Inflammatory macrophage (primary cell): ENCODE measurements around the gene KCNQ1.

Source experiments
- DNase-seq, 2 donors: peaks; one replicate each; pipeline ENCODE4 v3.0.0-alpha.2; 2020 to 2022

Gene KCNQ1

GRCh38 chr11:2524446-2525165 lies 79.8 kb downstream of the KCNQ1 start:
- no peak for DNase-seq

GRCh38 chr11:2525166-2525861 lies 80.5 kb downstream of the KCNQ1 start:
- DNase-seq = no peak

- no peak for DNase-seq
These were observed 81.4 kb downstream of the KCNQ1 start for GRCh38 chr11:2525941-2526807.

DNA sequence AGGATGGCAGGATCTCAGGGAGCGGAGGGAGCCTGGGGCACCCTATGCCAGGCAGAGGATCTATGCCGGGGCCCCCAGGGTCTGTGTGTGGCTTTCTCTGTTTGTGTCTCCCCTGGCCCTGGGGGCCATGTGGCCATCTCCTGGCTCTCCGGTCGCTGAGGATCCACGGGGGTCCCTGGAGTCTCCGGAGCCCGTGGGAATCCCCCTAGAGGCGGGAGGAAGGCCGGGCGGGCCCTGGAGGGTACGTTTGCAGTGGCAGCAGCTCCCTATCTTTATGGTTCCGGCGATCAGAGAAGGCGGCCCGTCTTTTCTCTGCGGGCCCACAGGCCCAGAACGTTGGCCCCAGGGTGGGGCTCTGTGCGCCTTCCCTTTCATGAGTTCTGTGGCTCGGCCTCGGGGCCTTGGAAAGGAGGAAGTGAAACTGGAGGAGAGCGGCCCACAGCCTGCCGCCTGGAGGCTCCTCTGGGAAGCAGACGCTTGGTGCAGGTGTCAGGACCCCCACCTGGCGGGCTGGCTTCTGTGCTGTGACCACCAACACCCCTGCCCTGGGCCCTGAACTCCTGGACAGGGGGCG lies 82.1 kb downstream of the KCNQ1 start:
- DNase-seq = peak; percentile 86 to 89

DNA sequence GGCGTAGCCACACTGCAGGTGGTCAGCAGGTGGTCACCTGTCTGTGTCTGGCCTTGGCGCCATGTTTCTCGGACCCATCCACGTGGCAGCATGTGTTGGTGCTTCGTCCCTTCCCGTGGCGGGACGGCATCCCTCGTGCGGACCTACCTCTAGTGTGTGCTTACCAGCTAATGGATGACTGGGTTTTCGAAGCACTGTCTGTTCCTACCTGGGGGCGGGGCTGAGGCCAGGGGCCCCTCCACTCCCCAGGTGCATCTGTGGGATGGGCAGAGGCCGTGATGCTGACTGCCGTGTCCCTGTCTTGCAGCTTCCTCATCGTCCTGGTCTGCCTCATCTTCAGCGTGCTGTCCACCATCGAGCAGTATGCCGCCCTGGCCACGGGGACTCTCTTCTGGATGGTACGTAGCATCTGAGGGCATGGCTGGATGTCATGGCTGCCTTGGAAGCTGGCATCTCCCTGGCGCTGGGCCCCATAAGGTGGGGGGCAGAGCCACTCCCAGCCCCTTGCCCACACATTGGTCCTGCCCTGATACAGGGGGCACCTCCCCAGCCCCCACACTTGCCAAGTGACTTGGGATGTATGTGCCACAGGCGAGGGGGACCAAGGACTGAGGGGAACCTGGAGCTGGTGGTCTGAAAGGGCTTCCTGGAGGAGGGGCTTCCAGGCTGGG lies 82.9 kb downstream of the KCNQ1 start:
- DNase-seq = no peak

DNA sequence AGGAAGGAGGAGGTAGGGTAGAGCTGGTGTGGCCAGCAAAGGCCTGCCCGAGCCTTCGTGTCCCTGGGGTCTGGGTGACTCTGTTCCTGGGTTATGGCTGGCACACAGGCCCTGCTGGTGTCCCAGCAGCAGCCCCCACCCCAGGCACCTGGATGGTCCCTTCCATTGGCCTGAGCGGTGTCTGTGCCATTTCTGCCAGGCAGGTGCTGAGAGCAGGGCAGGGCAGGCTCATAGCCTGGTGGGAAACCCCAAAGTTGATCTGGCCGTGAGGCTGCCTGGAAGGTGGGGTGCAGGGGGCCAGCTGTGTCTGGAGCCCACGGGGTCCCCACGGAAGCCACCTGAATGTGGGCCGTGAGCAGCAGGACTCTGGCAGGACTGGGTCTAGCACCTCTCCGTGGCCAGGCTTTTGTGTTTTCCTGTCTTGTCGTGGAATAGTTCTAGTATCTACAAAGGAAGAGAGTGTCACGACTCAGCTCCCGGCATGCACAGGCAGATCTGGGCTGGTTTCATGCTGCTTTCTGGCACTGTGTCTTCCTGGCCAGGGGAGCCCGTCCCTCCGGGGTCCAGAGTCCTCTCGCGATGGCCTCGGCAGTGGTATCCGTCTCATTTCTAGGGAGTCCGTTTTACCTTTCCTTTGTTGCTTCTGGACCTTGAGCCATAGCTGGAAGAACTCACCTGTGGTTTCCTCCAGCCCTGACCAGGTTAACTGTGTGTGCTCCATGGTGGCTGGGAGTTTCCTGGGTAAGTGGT lies 83.7 kb downstream of the KCNQ1 start:
- no peak for DNase-seq

GRCh38 chr11:2529173-2529572 lies 84.4 kb downstream of the KCNQ1 start:
- DNase-seq = no peak

DNA sequence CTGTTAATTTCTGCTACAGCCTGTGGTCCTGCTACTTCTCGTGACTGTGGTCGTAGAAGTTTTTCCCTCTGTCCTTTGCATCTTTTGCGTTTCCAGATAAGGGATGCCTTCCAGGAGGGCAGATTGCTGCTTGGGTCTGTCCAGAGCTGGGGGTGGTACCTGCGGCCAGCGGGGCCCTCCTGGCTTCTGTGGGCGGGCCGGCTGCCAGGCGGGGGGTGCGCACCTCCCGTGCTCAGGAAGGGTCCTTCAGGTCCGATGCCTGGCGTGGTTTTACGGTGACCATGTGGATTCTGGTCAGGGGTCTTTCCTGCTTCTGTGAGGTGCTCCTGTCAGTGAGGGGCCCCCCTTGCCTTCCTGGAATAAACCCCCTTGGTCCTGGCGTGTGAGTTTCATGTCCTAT lies 84.8 kb downstream of the KCNQ1 start:
- no peak for DNase-seq

- no peak for DNase-seq
These were observed 85.5 kb downstream of the KCNQ1 start for GRCh38 chr11:2530131-2530854.

DNA sequence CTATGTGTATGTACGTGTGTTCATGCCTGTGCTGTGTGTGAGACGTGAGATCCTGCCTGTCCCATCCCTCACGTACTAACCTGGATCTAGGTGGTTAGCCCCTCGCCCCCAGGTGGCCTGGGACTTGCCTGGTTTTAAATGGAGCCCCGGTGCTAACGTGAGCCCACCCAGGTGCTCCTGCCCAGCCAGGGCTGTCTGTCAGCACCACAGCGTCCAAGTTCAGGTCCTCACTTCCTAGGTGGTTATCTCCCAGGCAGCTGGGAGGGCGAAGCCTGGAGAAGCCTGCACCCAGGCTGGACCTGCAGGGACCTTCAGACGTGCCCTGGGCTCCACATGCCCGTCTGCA lies 86.0 kb downstream of the KCNQ1 start:
- no peak for DNase-seq

DNA sequence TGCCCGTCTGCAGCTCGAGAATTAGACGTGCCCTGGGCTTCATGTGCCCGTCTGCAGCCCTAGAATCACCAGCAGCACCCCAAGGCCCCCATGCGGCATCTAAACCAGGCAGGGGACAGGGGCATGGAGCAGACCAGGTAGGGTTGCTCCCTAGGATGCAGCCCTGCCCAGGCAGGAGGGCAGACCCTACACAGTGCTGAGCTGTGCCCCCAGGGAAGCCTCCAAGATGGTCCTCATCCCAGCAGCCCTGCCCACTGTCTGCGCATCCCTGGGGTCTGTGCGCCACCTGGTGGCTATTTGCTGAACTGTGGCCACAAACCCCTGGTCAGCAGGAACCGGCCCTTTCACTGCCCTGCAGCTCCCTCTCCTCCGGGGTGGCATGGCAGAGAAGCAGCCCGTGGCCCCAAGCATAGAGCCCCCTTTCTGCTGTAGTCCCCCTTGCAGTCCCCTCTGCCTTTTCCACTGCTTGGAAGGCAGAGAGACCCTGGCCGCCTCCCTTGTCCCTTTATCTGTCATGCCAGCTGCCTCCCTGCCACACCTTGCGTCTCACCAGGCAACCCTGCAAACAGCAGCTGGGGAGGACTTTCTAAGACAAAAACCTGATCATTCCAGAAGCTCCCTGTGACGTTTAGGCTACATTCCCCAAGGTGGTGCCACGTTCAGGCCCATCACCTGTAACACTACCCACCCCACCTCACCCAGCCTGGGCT lies 86.6 kb downstream of the KCNQ1 start:
- DNase-seq = peak; percentile 74 to 75

- DNase-seq = no peak
These were observed 87.3 kb downstream of the KCNQ1 start for GRCh38 chr11:2531987-2532703.

DNA sequence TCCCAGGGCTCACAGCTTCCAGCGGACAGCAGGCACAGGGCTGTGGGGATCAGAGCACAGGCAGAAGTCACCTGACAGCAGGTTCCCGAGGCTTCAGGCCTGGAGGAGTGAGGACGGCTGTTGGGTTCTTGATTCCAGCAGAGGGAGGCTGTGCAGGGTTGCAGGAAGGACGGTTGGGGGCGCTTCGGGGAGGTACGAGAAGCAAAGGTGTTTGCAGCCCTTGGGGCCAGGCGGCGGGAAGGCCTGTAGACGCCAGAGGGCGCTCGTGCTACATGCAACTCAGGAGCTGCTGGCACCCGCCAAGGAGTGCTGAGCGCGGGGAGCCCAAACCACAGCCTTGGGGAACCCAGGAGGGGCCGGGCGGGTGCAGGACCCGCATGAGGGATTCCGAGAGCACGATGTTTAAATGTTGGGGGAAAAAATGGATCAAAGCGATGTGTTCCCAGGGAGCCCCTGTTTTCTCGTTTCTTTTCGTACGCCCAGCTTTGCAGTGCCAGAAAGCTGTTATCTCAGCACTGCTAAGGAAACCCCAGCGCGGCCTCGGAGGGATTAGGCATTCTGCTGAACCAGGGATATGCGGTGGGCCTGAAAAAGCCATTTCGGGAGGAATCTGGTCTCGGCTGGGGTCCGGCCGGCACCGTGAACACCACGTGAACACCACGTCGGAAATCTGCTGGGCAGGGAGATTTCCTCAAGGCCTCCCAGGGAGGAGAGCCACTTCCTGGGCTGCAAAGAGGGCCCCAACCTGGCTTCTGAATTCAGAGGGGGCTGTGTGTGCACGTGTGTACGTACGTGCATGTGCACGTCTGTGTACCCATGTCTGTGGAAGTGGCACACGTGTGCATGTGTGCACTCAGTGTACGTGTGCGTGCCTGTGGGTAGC lies 88.1 kb downstream of the KCNQ1 start:
- peak; percentile 82 to 88 for DNase-seq

DNA sequence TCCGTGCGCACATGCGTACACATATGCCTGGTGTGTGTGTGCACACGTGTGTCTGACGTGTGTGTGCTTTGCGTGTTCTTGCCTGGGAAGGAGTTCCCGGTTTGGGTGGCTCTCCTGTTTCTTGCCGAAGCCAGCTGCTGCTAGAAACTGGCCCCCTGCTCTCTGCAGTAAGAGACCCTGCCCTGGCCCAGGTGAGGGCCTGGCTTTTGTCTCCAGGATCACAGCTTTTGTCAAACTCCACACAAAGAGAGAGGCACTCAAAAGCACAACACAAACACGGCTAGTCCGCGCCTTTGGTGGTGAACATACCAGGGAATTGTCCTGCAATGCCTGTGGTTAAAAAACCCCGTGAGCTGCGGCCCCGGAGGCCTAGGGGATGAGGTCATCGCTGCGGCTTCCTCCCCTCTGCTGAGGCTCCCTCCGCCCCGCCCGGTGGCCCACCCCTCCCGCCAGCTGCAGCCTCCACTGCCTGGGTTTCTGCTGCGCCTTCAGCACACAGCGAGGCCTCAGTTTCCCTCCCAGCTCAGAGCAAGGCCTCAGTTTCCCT lies 88.9 kb downstream of the KCNQ1 start:
- peak; percentile 86 to 91 for DNase-seq

- peak in 1 of 2 donors; percentile 30 for DNase-seq
These were observed 89.5 kb downstream of the KCNQ1 start for GRCh38 chr11:2534134-2534956.

DNA sequence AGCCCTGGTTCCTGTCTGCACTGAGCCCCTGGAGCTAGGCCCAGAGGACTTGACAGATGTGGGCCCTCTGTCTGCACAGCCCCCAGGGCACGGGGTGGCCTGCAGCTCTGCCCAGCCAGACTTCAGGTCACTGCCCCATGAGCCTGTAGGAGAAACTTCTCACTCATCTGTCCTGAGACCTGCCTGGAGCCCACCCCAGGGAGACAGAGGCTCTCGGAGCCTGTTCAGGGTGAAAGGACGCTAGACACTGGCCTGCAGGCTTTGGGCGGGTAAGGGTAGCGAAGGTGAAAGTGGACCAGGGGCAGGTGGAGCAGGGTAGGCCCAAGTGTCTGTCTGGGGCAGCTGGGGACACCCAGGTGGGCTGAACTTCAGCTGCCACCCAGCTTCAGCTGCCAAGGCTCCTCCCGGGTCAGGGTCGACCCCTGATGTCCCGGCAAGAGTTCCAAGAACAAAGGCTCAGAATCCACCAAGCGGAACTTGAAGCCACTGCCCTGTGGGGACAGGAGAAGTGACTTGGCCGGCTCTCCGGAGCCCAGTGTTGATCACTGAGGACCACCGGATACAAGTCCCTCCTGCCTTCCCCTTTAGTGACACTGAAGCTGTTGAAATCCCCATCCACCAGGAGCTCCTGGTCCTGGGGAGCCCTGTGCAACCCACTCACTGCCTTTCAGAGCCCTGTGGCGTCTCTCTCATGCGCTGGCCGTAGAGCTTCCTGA lies 90.3 kb downstream of the KCNQ1 start:
- no peak for DNase-seq
